HG03039 (cell line): ENCODE results near the gene VPS37C.

Source experiments
- ATAC-seq: cut with Tn5 transposase; IDR thresholded peaks from one replicate; pipeline ENCODE4 v1.9.1; 2021; ENCODE audit warnings: mild to moderate bottlenecking, moderate library complexity; ENCODE audit not compliant: unreplicated experiment

Gene VPS37C

DNA sequence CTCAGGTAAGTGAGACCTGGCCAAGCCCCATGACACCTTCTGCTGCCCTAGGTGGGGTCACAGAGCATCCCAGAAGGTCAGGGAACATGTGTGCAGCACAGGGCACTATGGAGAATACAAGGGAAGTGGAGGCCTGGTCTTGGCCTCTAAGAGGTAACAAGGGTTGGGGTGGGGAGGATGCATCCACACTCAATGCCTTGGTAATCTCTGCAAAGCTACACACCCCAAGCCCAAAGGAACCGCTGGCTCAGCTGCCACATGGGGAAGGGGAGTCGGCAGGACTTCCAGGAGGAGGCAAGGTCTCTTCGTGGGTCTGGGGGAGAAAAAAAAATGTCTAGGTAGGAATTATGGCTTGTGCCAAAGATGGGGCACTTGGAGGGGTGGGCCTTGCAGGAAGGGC, 41.7 kb downstream of the VPS37C start:
- no peak for ATAC-seq

DNA sequence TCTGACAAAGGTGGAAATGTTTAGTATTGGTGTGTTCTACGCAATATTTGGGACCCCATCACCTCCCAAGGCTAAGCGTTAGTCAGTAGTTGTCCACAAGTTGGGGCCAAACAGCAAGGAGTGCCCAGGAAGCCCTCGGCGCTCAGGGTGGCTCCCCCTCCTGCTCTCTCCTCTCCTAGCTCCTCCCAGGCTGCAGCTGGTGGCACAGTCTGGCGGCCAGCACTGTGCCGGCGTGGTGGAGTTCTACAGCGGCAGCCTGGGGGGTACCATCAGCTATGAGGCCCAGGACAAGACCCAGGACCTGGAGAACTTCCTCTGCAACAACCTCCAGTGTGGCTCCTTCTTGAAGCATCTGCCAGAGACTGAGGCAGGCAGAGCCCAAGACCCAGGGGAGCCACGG, 42.2 kb downstream of the VPS37C start:
- no peak for ATAC-seq

DNA sequence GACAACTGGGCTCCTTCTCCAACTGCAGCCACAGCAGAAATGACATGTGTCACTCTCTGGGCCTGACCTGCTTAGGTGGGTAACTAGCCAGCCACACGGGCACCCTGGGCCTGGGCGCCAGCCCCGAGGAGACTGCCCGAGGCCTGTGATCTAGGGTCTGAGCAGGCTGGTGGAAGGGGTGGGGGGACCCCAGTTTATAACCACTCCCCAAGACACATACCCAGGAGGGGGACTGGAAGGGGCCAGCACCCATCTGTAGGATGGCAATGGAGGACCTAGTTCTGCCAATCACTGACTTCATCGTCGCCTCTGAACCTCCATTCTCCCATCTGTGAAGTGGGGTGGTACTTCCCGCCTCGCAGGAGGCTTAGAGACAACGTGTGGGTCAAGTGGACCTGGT, 42.8 kb downstream of the VPS37C start:
- ATAC-seq: no peak

DNA sequence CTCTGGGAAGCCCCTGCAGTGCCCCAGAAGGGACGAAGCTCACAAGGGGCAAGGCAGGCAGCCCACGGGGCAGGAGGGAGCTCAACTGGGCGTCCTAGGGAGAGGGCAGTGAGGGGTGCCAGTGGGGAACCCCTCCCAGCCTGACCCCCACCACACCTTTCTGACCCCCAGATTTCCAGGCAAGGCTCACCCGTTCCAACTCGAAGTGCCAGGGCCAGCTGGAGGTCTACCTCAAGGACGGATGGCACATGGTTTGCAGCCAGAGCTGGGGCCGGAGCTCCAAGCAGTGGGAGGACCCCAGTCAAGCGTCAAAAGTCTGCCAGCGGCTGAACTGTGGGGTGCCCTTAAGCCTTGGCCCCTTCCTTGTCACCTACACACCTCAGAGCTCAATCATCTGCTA, 43.2 kb downstream of the VPS37C start:
- ATAC-seq: no peak

DNA sequence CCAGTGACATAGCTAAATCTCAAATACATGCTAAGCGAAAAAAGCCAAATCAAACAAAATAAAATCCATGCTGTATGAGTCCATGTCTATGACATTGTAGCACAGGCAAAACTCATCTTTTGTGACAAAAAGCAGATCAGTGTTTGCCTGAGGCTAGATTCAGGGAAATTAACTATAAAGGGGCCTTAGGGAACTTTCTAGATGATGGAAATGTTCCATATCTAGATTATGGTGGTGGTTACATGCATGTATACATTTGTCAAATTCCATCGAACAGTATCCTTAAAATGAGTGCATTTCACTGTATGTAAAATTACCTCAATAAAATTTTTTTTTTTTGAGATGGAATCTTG, 44.1 kb downstream of the VPS37C start:
- no peak for ATAC-seq

DNA sequence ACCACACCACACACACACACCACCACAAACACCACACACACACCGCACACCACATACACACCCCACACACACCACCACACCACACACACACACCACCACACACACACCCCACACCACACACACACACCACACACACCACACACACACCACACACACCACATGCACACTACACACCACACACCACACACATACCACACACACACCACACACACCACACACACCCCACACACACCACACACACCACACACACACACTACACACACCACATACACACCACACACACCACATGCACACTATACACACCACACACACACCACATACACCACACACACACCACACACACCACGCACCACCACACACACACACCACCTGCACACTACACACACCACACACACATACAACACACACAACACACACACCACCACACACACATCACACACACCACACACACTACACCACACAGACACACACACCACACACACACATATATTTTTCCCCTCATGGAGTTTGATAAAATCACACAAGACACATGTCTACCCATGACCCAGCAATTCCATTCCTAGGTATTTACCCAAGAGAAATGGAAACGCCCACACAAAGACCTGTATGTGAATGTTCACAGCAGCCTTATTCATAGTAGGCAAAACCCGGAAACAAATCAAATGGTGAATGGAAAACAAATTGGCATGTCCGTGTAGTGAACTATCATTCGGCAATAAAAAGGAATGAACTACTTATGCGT, 44.6 kb downstream of the VPS37C start:
- ATAC-seq: no peak

DNA sequence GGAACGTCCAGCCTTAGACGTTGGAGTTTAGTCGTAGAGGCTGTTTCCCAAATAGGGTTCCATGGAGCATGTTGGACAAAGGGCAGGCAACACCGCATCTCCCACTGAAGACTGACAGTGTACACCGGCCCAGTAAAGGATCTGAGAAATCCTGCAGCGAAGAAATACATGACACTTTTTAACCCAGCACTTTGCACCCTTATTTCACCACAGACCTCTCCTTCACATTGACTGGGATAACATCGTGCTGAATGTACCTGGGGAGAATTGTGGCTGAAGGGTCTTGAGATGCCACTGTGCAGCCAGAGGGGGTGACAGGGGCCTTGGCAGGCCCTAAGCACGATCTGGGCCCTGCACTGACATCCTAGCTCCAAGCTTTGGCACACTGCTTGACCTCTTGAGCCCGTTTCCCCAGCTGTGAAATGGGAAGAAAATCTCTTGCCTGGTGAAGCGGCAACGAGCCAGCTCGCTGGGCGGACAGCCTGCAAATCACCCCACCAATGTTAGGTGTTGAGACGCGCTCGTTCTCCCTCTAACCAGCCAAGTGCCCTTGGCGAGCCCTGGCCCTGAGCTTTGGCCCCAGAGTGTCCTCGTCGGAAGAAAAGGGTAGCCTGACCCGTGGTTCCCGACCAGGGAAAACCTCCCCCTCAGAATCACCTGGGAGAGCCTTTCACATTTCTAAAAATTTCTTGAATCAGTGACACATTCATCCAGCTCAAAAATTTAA, 45.6 kb downstream of the VPS37C start:
- ATAC-seq: no peak

DNA sequence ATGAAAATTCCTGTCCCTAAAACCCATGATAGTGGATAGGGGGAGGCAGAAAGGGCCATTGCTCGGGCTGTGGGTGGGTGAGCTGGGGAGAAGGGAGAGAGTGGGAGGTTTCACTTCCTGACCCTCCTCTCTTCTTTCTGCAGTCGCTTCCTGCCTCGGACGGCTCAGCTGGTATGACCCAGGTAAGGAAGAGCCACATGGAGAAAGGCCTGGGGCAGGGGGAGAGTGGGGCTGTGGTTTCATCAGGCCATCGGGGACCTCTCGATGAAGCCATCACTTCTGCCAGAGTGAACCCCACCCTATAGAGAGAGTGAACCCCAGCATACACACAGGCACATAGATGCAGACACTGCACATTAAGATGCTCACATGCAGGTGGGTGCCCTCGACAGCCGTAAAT, 46.3 kb downstream of the VPS37C start:
- ATAC-seq: no peak

DNA sequence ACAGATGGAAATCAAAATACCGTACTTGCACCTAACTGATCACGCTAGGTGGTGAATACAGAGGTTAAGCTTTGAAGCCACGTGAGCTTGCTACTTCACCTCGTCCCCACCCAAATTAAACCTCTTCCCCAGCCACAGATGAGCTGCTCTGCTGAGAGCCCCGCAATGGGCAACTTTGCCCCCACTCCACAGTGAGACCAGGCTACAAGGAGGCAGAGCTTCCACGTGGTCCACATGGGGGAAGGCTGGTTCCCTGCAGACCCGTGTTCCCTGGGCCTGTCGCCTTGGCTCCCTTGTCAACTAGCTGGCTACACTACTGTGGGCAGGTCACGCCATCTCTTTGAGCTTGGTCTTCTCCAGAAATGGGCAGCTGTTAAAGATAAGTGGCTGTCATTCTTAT, 48.0 kb downstream of the VPS37C start:
- no peak for ATAC-seq

DNA sequence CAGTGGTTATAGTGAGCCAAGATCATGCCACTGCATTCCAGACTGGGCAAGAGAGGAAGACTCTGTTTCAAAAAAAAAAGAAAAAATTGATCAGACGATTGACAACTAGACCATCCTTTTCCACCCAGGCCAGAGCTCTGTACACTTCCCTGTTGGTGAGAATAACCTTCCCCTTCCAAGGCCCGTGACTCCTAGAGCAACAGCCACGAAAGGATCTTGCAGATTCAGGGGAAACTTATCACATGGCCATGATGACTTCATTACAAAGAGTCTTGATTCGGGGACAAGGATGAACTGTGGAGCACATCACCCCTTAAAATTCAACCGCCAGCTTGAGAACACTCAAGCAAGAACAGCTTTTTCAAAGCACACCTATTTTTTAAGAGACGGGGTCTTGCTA, 48.7 kb downstream of the VPS37C start:
- no peak for ATAC-seq

DNA sequence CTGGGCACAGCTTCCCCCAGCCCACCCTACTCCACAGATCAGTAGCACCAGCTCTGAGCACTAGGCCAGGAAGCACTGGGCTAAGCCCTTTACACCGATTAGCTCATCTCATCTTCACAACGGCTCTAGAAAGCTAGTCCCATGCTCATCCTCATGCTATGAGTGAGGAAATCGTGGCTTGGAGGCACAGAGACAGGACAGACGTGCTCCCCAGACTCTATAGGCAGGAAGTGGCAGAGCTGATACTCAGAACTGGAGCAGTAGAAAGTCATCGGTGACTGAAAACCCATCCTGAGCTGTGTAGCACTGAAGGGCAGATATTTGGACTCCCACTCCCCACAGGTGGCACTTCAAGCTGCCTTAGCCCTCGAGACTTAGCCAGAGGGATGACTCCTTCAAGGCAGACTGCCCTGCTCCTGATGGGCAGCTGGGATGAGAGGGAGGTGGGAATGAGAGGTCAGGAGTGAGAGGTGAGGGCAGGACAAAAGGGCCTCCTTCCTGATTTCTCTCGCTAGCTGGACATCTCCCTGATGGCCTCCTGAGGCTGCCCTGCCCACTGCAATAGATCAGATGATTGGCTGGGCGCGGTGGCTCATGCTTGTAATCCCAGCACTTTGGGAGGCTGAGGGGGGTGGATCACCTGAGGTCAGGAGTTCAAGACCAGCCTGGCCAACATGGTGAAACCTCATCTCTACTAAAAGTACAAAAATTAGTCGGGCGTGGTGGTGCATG, 49.3 kb downstream of the VPS37C start:
- ATAC-seq: no peak

DNA sequence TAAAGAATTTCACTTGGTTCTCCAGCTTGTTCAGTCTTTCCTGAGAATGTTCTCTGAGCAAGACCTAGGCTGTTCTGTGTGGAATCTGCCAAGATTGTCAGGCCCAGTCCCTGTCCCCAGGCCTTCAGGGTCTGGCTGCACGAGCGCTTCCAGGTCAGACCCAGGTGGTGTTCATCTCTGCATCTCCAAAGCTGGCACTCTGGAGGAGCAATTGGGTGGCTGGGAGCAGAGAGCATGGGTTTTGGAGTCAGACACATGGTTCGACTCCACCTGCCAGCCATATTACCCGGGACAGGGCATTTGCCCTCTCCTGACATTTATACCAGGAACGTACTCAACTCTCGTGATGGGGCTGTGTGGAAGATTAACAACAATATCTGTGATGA, 50.2 kb downstream of the VPS37C start:
- no peak for ATAC-seq

DNA sequence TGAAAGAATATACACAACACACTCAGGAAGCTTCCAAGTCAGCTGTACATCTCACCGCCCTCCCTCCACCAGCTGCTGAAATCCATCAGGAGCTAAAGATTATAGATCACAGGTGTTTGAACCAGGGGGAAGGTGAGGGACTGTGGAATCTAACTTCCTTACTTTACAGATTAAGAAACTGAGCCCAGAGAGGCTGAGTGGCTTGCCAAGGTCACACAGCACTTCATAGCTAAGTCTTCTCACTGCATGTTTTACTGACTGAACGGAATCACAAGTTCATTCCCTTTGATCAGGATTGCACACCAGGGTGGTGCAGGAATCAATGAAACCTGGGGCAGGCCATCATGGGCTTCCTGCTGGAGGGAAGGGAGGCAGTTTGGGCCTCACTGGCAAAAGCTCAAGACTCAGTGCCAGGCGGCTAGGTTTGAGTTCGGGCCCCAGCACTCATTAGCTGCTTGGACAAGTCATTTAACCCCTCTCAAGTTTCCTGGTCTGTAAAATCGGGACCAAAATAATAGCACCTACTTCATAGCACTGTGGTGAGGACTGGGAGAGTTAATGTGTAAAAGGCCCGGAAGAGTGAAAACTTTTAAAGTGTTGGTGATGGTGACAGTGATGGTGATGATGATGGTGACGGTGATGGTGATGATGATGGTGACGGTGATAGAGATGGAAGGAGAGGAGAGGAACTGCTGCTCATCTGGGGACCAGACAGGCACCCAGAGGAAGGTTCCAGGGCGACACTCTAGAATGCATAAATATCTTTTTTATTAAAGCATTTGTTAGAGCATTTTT, 50.8 kb downstream of the VPS37C start:
- no peak for ATAC-seq

DNA sequence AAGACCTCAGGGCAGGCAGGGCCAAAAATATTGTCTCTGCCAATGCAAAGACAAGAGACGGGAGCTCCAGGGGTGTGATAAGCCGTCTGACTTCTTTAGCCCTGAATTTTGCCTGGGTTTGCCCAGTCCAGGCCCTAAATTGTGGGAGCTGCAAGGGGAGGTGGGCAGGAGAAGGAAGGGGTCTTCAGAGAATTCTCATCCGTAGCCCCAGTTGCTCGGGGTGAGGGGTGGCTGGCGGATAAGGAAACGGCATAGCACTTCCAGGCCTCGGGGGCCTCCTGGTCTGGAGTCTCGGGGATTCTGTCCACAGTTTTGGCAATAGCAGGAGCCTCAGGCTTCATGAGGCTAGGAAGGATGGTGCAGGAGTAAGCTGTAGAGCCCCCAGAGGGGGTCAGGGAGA, 51.6 kb downstream of the VPS37C start:
- ATAC-seq: no peak

DNA sequence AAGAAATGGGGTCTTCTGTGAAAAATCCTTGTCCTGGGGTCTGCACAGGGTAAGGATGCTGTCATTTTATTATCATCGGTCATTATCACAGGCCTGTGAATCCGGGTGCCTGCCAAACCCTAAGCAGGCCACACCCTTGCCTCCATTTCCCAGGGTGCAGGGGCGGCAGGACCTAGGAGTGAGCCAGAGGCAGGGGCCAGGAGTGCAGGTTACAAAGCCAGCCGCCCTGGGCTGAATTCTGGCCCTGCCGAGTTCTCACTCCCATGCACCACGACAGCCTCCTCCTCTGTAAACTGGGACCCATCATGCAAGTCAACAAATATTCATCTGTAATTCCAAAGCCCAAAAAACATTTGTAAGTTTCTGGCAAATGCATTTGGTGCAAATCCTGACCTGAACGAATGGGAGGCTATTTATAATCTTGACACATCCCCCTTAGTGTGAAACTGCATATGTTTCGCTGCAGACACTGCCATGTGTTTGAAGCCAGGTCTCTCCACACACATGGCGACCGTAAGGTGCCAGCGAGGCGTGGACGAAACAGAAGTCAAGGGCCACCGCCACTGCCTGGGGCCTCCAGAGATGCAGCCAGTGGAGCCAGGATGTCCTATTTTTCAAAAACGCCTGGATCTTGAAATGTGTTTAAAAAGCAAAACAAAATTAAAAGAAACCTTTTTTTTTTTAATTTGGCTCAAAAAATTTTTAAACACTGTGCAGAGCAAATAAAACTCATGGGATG, 52.2 kb downstream of the VPS37C start:
- no peak for ATAC-seq

DNA sequence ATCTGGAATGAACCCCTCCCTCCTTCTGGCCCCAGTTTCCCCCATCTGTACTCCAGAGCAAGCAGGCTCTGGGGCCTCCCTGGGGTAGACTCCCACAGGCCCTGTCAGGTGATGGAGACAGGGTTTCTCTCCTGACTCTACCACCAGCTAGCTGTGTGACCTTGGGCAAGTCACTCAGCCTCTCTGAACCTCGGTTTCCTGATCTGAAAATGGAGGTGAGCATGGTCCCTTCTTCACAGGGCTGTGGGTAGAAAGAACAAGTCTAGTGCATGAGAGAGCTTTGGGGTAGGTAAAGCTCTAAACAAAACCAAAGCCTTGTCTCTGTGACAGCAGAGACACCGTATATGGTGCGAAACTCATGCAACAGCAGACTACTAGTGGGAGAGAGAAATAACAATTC, 53.3 kb downstream of the VPS37C start:
- no peak for ATAC-seq

DNA sequence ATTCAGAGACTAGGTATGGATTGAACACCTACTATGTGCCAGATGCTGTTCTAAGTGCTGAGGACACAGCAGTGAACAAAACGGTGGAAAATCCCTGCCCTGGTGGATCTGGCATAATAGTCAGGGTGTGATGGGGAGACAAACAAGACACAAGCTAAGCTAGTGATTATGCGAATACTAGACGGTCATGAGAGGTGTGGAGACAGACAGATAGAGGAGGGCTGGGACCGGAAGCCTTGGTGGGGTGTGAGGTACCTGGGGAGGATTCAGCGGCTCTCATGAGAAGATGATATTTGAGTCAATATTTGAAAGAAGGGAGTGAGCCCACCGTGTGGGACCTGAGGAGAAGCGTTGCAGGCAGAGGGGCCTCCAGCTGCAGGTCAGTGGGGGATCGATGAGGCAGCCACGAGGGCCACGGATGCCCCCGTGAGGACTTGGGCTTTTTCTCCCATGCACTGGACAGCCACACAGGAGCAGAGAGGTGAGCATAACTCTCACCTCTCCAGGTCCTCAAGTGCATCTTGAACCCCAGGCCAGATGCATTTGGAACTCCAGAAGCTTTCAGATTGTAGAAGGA, 54.2 kb downstream of the VPS37C start:
- no peak for ATAC-seq

DNA sequence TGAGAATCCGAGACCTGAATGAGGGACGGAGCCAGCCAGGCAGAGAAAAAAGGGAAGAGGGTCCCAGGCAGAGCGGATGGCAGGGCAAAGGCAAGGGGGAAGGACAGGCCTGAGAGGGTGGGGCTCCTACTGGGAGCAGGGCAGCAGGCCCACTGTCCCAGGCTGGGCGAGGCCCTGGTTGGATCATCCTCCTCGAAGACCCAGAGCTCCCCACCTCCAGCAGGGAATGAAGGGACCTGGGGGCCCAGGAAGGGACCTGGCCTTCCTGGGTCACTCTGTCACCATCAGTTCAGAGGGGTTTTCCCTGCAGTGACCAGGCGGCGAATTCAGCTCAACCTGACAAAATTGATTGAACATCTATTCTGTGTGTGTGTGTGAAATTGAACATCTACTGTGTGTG, 54.9 kb downstream of the VPS37C start:
- no peak for ATAC-seq

DNA sequence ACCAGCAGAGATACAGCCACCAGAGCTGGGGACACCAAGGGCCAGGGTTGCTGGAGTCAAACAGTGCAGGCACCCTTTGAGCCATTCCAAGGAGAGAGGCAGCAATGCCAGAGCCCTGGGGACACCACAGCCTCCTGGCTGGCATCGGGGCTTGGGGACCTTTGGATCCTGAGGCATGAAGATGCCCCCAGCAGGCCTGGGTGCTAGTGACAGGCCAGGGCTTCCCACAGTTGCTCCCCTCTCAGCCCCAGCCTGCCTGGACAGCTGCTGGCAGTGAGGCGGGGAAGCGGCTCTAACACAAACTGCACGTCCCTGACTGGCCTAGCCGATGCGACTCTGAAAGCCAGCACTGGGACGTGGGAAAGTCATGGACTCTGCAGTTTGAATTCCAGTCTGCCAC, 56.3 kb downstream of the VPS37C start:
- ATAC-seq: no peak

DNA sequence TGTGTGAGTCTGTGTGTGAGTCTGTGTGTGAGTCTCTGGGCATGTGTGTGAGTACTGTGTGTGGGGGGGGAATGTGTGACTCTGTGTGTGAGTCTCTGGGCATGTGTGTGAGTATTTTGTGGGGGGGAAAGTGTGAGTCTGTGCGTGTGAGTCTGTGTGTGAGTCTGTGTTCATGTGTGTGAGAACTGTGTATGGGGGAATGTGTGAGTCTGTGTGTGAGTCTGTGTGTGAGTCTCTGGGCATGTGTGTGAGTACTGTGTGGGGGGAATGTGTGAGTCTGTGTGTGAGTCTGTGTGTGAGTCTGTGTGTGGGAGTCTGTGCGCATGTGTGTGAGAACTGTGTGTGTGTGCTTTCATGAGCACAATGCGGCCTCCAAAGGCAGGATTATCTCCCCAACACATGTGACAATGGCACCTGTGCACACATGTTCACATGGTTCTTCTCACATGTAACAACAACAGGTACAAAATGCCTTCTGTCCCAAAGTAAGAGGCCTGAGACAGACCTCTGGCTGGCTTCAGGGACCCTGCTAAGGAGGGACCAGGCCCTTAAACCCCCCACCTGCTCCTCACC, 57.3 kb downstream of the VPS37C start:
- ATAC-seq: no peak
